Prostate gland (tissue), 2 donors: ENCODE results near the gene RAB6A.

Experiments used
- CTCF ChIP-seq, 4 experiments: fragments of 200-600 bp in 2 of 4; fragments of 450-650 bp in 2 of 4; sonication (generic) in 2 of 4; IDR thresholded peaks; 1 replicate in 3 of 4; 2 replicates in 1 of 4; pipeline ENCODE4 v1.5.1; 2016 to 2019; ENCODE audit warnings: antibody characterized with exemption in 4 of 4, mild to moderate bottlenecking in 2 of 4, moderate library complexity in 2 of 4
- POLR2A ChIP-seq: fragments of 450-650 bp; IDR thresholded peaks from one replicate; pipeline ENCODE4 v1.6.1; 2016; ENCODE audit warnings: antibody characterized with exemption, mild to moderate bottlenecking
- POLR2AphosphoS5 ChIP-seq: sonication (generic); formaldehyde crosslinking; IDR thresholded peaks from one replicate; pipeline ENCODE4 v1.6.1; 2017; ENCODE audit warnings: antibody characterized with exemption

GRCh38 chr11:73705053-73705452, 55.8 kb downstream of the RAB6A start:
- no peak for TF ChIP-seq CTCF (IDR thresholded peaks at IDR 0.05)
- no peak for TF ChIP-seq POLR2A
- no peak for TF ChIP-seq POLR2AphosphoS5
